Right ventricle myocardium superior (tissue), 1 donor: ENCODE results near the gene RBBP6. TPM values are rescaled to one million over a fixed set of nuclear protein-coding genes. Genes with fewer than 3 reads are reported as not detected.
"Not testable (repeated sequence)": the region's sequence is repeated elsewhere in the genome, so short reads cannot be mapped to it uniquely, and the experiment has no call there.

ENCODE experiments used
- ATAC-seq: fragments of 200-7000 bp; cut with Tn5 transposase; one replicate; pipeline ENCODE4 v1.9.1; 2020; ENCODE audit warnings: mild to moderate bottlenecking; ENCODE audit not compliant: poor library complexity
- DNase-seq: peaks from one replicate; pipeline ENCODE4 v3.0.0-alpha.2; 2020
- intact Hi-C: fragments of 100-400 bp; cut with DNase I; formaldehyde crosslinking; loops from one replicate; pipeline ENCODE4 v1.11.2; 2022
- long read RNA-seq: library from polyadenylated mRNA; unstranded; transcript quantifications from one replicate; pipeline ENCODE4 v2.0.0, GENCODE V29; 2021
- total RNA-seq: library from RNA; stranded (reverse); fragmentation: NEBNext Ultra II Directional; extraction: Animal tissue kit (Norgen Biotek cat#: 25700); gene quantifications from one replicate; pipeline ENCODE4 v1.2.1, GENCODE V29; 2021
- donor health status: DM: no; HTN: yes; CAD: no; lungs with severe emphysema.

RBBP6 gene
- total RNA-seq: 27.7 TPM
- long read RNA-seq, transcript RBBP6-204 (3 exons, 854 nt): major isoform, 20 of 36 reads
- long read RNA-seq, partial matches to known transcripts: 13 of 36 reads
- long read RNA-seq, other reads (novel, unspliced or antisense): 3 of 36 reads

GRCh38 chr16:24539295-24539849, at the start of gene RBBP6:
TSS of gene RBBP6 (plus strand) at chr16:24539566. CDS start at chr16:24540627, 1,061 bp downstream.
- ATAC-seq (peak; percentile 98), DNase-seq (peak; percentile 97)
- intact Hi-C loops: no loop called here

GRCh38 chr16:24490866-24491265, 48.5 kb upstream of the RBBP6 start:
- ATAC-seq: no peak
- intact Hi-C loops: no loop called here

DNA sequence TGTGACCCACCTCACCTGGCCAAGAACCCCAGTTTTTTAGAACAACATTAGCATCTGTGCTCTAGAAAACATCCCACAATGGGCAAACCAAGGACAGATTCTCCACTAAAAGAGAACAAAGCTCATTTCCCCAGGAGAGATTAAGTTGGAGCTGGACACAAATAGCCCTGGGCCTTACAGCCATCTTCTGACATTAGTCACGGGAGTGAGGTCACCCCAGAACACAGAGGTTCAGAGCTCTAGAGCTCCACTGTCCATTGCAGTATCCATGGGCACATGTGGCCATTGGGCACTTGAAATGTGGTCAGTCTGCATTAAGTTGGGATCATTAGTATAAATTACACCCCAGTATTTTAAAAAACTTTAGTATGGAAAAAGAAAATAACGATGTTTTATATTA, 47.6 kb upstream of the RBBP6 start:
- DNase-seq (no peak), ATAC-seq (no peak)
- intact Hi-C loops: no loop called here

More at GRCh38 chr16:24490866-24491265, 48.5 kb upstream of the RBBP6 start:
- DNase-seq: no peak

GRCh38 chr16:24493821-24494220, 45.5 kb upstream of the RBBP6 start:
- intact Hi-C loops: no loop called here
- no peak for DNase-seq
- no peak for ATAC-seq

- intact Hi-C loops, DNase-seq, ATAC-seq: not testable (repeated sequence)
Measured at GRCh38 chr16:24495207-24495606, 44.2 kb upstream of the RBBP6 start.

DNA sequence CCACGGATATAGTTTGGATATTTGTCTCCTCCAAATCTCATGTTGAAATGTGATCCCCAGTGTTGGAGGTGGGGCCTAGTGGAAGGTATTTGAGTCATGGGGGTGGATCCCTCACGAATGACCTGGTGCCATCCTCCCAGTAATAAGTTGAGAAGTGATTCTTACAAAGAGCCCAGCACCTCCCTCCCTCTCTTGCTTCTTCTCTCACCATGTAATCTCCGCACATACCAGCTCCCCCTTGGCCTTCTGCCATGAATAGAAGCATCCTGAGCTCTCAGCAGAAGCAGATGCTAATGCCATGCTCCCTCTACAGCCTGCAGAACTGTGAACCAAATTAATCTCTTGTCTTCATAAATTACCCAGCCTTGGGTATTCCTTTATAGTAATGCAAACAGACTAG, 41.9 kb upstream of the RBBP6 start:
- DNase-seq: no peak
- ATAC-seq: no peak
- intact Hi-C loops: no loop called here

- ATAC-seq (no peak), DNase-seq (no peak)
- intact Hi-C loops: no loop called here
Measured at GRCh38 chr16:24499193-24499814, 40.1 kb upstream of the RBBP6 start.

DNA sequence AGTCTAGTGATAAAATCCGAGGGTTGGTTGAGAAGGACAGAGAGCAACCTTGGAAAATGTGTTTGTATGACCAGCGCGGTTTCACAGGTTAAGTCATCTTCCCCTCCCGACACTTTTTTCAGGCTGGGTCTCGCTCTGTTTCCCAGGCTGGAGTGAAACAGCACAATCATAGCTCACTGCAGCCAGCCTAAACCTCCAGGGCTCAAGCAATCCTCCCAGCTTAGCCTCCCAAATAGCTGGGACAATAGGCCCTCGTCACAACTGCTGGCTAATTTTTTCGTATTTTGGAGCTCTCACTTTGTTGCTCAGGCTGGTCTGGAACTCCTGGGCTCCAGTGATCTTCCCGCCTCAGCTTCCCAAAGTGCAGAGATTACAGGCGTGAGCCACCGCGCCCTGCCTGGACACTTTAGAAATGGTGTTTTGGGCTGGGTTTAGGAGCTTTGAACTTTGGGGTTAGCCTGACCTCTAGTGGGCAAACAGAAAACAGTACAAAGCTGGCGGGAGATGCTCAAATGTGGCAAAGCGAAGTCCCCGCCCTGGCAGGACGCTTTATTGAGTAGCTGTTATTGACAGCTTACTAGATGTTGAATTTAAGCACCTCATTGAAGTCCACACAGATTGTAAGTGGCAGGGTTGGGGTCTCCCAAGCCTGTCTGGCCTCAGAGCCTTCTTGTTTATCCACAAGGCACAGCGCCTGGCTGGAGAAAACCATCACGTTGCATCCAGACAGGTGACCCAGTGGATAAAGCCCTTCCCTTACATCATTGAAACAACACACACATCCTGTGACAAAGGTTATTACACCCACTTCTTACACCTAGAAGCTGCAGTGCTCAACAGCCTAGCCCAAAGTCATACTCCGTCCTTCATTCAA, 34.7 kb upstream of the RBBP6 start:
- peak; percentile 89 for ATAC-seq
- DNase-seq: peak; percentile 50
- intact Hi-C loops: loop anchor here (5.0 kb wide), 1 partner anchor 462 kb away; no protein-coding TSS in a partner anchor

DNA sequence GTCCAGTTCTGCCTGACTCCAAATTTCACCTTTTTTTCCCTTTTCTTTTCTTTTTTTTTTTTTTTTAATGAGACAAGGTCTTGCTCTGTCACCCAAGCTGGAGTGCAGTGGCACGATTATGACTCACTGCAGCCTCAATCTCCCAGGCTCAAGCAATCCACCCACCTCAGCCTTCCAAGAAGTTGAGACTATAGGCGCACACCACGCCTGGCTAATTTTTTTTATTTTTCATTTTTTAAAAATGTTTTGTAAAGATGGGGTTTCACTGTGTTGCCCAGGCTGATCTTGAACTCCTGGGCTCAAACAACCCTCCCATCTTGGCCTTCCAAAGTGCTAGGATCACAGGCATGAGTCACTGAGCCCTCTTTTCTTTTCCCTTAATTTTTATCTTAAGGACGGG, 33.4 kb upstream of the RBBP6 start:
- intact Hi-C loops: no loop called here
- no peak for ATAC-seq
- no peak for DNase-seq

DNA sequence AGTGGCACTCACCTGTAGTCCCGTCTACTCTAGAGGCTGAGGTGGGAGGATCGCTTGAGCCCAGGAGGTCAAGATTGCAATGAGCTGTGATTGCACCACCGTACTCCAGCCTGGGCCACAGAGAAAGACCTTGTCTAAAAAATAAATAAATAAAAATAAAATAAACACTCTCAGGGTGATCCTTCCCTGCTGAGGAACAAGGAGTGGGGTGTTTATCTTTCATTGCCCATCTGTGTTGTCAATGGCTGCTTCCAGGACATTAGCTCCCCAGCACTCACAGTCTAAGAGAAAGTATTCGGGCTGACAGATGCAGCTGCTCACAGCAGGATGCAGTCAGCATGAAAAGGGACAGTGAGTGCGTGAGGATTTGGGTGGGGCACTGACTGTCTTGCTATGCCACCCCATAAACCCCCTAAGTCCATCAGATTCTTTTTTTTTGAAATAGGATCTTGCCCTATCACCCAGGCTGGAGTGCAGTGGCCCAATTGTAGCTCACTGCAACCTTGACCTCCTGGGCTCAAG, 31.3 kb upstream of the RBBP6 start:
- ATAC-seq: no peak
- intact Hi-C loops: no loop called here
- no peak for DNase-seq

- ATAC-seq: no peak
Measured at GRCh38 chr16:24508614-24509013, 30.8 kb upstream of the RBBP6 start.

DNA sequence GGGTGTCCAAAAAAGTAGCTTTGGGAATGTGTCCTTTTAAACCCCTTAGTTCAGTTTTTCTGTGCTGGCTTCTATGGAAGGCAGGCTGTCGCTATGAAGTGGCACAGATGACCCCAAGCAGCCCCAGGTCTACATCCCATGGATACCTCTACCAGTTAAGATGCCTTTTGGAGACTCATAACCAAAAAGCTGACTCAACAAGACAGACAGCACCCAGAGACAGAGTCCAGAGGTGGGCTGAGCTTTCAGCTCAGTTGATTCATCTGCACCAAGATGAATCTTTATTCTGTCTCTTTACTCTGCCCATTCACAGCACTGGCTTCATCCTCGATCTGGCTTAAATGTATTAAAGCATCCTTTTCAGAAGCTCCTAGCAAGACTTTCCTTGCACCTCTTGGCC, 29.8 kb upstream of the RBBP6 start:
- ATAC-seq (no peak), DNase-seq (no peak)
- intact Hi-C loops: no loop called here

More at GRCh38 chr16:24508614-24509013, 30.8 kb upstream of the RBBP6 start:
- intact Hi-C loops: no loop called here
- DNase-seq: no peak

- intact Hi-C loops: no loop called here
- ATAC-seq (no peak), DNase-seq (no peak)
Measured at GRCh38 chr16:24511174-24511573, 28.2 kb upstream of the RBBP6 start.

DNA sequence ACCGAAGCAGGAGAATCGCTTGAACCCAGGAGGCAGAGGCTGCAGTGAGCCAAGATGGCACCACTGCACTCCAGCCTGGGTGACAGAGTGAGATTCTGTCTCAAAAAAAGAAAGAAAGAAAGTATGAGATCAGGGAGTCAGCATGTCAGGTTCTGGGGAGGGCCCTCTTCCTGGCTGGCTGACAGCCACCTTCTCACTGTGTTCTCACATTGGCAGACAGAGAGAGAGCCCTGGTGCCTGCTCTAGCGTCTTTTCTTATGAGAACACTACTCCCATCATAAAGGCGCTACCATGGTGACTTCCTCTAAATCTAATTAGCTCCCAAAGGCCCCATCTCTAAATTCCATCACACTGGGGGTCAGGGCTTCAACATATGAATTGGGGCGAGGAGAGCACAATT, 27.6 kb upstream of the RBBP6 start:
- intact Hi-C loops: no loop called here
- no peak for ATAC-seq
- DNase-seq: no peak

DNA sequence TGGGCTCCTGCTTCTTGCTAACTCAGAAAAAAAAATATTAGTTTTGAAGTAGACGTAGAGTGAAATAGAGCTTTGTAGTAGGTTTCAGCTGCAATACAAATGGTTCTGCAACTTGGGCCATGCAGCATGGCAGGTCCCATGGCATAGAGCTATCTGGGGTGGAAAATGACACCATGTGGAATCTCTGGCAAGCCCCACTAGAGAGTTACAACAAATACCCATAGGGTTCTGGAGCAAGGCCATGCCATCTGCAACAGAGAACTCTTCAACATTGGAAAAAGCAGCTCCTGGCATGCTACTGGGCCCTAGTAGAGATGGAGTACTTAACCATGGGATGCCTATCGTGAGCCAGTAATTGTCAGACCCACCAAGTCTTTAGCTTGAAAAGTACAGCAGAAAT, 25.3 kb upstream of the RBBP6 start:
- intact Hi-C loops: no loop called here
- ATAC-seq (no peak), DNase-seq (no peak)

DNA sequence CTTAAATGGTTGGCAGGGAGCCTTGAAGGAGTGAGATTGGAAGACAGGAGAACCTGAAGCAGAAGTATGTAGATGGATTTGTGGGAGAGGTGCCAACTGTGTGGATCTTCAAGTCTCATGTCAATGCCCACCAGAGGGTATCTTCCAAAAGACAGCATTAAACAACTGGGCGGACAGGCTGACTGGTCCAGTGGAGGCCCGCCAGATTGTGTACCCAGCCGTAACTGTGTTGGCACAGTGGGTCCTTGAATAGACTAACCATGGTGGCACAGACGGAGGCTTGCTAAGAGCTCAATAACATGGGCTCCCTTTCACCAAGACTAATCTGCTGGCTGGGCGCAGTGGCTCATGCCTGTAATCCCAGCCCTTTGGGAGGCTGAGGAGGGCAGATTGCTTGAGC, 24.2 kb upstream of the RBBP6 start:
- DNase-seq (no peak), ATAC-seq (no peak)
- intact Hi-C loops: no loop called here

DNA sequence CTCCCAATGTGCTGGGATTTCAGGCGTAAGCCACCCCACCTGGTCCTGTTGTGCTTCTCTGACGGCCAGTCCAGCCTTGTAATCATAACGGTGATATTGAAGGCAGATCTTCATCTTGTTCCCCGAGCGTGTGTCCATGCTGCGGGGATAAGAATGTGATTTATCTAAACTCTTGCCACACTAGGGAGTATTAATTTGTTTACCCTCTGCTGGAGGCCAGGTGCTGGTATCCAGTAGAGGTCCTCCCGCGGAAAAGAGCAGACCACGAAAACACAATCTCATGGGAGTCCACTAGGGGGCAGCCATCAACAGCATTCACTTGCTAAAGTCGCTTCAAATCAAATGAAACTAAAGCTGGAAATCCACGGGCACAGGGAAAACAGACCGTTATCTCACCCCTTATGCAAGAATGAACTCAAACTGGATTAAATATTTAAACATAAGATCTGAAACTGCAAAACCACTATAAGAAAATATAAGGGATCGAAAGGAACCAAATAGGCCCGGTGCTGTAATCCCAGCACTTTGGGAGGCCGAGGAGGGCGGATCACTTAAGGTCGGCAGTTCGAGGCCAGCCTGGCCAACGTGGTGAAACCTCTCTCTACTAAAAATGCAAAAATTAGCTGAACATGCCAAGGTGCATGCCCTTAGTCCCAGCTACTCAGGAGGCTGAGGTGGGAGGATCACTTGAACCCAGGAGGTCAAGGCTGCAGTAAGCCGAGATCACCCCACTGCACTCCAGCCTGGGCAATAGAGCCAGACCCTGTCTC, 22.3 kb upstream of the RBBP6 start:
- DNase-seq (peak; percentile 75), ATAC-seq (peak; percentile 95)
- intact Hi-C loops: no loop called here

DNA sequence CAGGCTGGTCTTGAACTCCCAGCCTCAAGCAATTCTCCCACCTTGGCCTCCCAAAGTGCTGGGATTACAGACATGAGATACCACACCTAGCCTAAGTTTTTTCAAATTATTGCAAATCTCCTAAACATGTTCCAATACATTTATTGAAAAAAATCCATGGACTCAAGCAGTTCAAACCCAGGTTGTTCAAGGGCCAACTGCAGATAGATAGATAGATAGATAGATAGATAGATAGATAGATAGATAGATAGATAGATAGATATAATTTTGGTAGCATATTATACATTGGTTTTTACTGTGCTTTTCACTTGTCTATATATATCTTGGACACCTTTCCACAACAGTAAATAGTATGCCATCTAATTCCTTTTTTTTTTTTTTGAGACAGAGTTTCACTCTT, 20.9 kb upstream of the RBBP6 start:
- DNase-seq (no peak), ATAC-seq (no peak)
- intact Hi-C loops: no loop called here

DNA sequence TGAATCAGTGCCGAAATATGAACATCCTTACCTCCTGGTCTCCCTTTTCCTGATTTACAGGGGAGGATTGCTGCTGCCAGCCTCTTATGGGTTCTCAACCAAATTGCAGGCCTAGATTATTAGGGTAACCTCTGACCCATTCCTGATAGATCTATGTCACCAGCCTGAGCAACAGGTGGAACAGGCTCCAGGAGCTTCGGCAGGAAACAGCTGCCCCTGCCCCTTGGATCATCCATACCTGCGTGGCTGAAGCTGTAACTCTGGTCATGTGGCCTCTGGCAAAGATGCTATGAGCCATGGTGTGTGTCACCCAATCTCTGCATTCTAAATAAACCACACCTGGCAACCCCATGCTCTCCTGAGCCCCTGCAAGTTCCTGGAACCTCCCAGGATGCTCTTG, 18.4 kb upstream of the RBBP6 start:
- intact Hi-C loops: no loop called here
- DNase-seq (no peak), ATAC-seq (no peak)
